AG10803 (cell line): ENCODE measurements around the gene ANP32B.
A peak's percentile ranks its signal among the peaks of the same experiment; 100 is the strongest.

Experiments
- DNase-seq: peaks from one replicate; pipeline ENCODE4 v3.0.0; 2010; ENCODE audit warnings: low read depth
- H3K4me3 ChIP-seq: 2 replicates; pipeline ENCODE4 v1.5.1; 2011; ENCODE audit warnings: mild to moderate bottlenecking, low read length, control low read depth
- TF ChIP-seq, protein P1 (sequence below): conservative IDR thresholded peaks from 2 replicates; pipeline ENCODE4 v1.5.1; 2011; ENCODE audit warnings: mild to moderate bottlenecking, low read length, control low read depth, inconsistent platforms

ANP32B gene

DNA sequence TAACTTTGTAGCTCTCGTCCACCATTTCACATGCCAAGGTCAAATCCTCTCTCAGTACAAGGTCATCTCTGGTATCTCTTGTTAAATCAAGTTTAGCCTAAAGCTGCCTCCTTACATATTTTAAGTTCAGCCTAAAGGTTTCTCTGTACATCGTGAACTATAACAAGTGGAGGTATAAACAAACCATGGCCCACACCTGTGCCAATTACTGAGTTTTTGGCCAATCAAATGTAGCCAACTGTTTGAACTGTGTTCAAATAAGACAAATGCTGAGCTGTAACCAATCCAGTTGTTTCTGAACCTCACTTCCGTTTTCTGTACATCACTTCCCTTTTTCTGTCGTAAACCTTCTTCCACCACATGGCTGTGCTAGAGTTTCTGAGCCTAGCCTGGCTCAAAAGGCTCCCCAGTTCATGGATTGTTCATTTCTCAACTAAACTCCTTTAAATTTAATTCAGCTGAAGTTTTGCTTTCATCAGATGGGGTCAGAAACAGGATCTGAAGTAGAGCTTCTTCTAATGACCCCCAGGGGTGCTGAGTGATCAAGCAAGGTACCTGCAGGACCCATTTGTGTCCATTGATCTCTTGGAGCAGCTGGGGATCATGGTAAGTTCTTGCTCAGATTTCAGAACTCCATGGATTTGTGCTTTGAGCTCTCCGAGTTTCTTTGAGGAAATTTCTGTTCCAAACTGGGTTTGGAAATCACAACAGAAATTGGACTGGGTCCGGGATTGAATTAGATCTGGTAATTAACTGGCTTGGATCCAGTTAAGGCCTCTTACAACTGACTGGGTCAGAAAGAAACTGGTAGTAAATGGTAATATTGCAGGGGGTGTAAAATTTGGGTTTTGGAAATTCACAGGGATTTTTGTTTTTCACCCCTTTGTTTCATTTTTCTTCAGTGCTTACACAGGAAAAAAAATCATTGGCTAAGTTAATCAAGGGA, 62.4 kb downstream of the ANP32B start:
- H3K4me3 ChIP-seq: peak overlapping the region; percentile 7
- TF ChIP-seq, protein P1, sequence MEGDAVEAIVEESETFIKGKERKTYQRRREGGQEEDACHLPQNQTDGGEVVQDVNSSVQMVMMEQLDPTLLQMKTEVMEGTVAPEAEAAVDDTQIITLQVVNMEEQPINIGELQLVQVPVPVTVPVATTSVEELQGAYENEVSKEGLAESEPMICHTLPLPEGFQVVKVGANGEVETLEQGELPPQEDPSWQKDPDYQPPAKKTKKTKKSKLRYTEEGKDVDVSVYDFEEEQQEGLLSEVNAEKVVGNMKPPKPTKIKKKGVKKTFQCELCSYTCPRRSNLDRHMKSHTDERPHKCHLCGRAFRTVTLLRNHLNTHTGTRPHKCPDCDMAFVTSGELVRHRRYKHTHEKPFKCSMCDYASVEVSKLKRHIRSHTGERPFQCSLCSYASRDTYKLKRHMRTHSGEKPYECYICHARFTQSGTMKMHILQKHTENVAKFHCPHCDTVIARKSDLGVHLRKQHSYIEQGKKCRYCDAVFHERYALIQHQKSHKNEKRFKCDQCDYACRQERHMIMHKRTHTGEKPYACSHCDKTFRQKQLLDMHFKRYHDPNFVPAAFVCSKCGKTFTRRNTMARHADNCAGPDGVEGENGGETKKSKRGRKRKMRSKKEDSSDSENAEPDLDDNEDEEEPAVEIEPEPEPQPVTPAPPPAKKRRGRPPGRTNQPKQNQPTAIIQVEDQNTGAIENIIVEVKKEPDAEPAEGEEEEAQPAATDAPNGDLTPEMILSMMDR: no peak
- DNase-seq: no peak

DNA sequence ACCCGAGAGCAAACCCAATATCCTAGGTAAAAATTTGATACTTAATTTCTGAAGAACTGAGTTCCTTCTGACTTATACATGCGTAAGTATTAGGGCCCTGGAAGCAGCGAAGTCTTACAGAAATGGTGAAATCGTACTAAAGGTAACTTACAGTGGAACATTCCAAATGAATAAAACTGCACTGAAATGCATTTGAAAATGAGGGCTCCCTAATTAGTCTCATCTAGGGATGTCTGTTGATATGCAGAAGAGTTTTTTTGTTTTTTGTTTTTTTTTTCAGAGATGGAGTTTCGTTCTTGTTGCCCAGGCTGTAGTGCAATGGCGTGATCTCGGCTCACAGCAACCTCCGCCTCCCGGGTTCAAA, 63.0 kb downstream of the ANP32B start:
- TF ChIP-seq, protein P1: no peak
- H3K4me3 ChIP-seq: no peak overlapping the region
- DNase-seq: no peak

DNA sequence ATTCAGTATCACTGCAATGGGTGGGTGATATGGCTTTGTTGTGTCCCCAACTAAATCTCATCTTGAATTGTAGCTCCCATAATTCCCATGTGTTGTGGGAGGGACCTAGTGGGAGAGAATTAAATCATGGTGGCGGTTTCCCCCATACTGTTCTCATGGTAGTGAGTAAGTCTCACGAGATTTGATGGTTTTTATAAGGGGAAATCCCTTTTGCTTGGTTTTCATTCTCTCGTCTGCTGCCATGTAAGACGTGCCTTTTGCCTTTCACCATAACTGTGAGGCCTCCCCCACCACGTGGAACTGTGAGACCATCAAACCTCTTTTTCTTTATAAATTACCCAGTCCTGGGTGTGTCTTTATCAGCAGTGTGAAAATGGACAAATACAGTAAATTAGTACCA, 63.9 kb downstream of the ANP32B start:
- DNase-seq: no peak
- TF ChIP-seq, protein P1: no peak
- no peak overlapping the region for H3K4me3 ChIP-seq

DNA sequence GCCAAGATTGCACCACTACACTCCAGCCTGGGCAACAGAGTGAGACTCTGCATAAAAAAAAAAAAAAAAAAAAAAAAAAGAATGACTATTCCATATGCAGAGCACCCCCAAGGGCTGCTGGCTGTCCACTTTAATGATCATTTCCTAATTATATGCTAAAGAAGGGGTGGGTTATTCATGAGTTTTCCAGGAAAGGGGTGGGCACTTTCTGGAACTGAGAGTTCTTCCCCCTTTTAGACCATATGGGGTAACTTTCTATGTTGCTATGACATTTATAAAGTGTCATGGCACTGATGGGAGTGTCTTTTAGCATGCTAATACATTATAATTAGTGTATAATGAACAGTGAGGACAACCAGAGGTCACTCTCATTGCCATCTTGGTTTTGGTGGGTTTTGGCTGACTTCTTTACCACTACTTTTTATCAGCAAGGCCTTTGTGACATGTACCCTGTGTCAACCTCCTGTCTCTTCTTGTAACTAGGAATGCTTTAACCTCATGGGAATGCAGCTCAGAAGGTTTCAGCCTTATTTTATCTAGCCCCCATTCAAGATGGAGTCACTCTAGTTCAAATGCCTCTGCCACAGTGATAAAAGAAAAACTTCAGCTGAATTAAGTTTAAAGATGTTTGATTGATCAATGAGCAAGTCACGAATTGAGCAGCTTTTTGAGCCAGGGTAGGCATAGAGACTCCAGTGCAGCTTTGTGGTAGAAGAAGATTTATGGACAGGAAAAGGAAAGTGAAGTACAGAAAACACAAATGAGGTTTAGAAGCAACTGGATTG, 66.3 kb downstream of the ANP32B start:
- TF ChIP-seq, protein P1: no peak
- no peak for DNase-seq
- no peak overlapping the region for H3K4me3 ChIP-seq

DNA sequence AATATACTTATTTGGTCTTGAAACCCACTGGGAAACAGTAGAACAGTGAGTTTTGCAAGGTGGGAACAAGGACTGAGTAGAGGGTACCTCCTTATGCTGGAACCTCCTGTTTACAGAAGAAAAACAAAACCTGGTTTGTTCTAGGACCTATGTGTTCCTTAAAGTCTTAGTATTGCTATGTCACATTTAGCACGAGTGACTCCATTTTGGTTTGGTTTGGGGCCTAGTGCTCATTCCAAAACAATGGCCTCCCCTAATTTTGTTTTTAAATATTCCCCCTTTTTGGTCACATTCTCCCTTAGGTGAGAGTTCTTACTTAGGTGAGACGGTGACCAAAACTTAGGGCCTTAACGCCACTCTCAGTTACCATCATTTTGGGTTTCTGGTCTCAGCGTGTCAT, 67.2 kb downstream of the ANP32B start:
- no peak for DNase-seq
- H3K4me3 ChIP-seq: no peak overlapping the region
- TF ChIP-seq, protein P1: no peak

DNA sequence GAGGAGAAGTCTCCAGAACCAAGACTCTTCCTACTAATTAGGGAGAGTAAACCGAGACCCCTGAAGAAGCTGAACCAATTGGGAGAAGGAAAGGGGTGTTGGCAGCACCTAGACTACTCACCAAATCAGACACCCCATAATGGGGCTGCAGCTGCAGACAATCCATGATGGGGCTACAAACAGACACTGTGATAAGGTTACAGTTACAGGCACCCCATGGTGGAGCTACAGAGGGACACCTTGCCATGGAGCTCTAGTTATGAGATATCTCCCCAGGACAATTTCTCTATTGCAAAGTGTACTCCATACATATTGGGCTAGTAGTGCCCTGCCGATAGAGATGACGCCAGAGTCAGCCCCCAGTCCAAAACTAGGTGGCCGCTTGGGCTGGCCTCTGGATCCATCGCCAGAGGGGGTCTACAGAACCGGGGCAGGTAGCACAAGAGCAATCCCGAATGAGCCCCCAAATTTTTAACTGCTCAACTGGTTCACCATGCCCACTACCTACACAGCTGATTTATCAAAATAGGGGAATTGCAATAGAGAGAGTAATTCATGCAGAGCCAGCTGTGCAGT, 71.3 kb downstream of the ANP32B start:
- no peak for DNase-seq
- TF ChIP-seq, protein P1: no peak

More for the DNA sequence above, 71.3 kb downstream of the ANP32B start:
- no peak overlapping the region for H3K4me3 ChIP-seq
